Uterus (tissue), 4 donors: Measurements from ENCODE around the gene TUBB6. TPM values are rescaled to one million over a fixed set of nuclear protein-coding genes. Genes with fewer than 3 reads are reported as not detected.
A peak's percentile ranks its signal among the peaks of the same experiment; 100 is the strongest.

Source experiments
- DNase-seq, 2 donors: peaks; one replicate each; pipeline ENCODE4 v3.0.0-alpha.2; 2019 to 2020
- H3K27ac ChIP-seq, 2 donors: fragments of 200-600 bp; sonication (generic); 1 replicate in 1 of 2; 2 replicates in 1 of 2; pipeline ENCODE4 v1.5.1; 2016 to 2018
- H3K27me3 ChIP-seq, 2 donors: fragments of 200-600 bp; sonication (generic); one replicate each; pipeline ENCODE4 v1.5.1; 2018 to 2019; ENCODE audit warnings: control low read depth in 1 of 2
- H3K36me3 ChIP-seq, 2 donors: fragments of 200-600 bp; sonication (generic); one replicate each; pipeline ENCODE4 v1.5.1; 2019; ENCODE audit warnings: control low read depth in 1 of 2
- H3K4me1 ChIP-seq, 2 donors: fragments of 200-600 bp; sonication (generic); one replicate each; pipeline ENCODE4 v1.5.1; 2018 to 2019; ENCODE audit warnings: control low read depth in 1 of 2
- H3K4me3 ChIP-seq, 2 donors: fragments of 200-600 bp; sonication (generic); 1 replicate in 1 of 2; 2 replicates in 1 of 2; pipeline ENCODE4 v1.5.1; 2018 to 2019; ENCODE audit warnings: mild to moderate bottlenecking in 1 of 2
- H3K9me3 ChIP-seq, 2 donors: fragments of 200-600 bp; sonication (generic); one replicate each; pipeline ENCODE4 v1.5.1; 2019; ENCODE audit warnings: control low read depth in 1 of 2
- CTCF ChIP-seq, 4 experiments: fragments of 200-600 bp in 2 of 4; fragments of 450-650 bp in 2 of 4; sonication (generic) in 2 of 4; IDR thresholded peaks; one replicate each; pipeline ENCODE4 v1.5.1; 2016 to 2019; ENCODE audit warnings: antibody characterized with exemption in 4 of 4, mild to moderate bottlenecking in 2 of 4, moderate library complexity in 1 of 4
- POLR2A ChIP-seq, 2 donors: fragments of 450-650 bp; IDR thresholded peaks; one replicate each; pipeline ENCODE4 v1.6.1; 2016; ENCODE audit warnings: antibody characterized with exemption in 2 of 2, mild to moderate bottlenecking in 1 of 2, moderate library complexity in 1 of 2
- intact Hi-C: fragments of 100-400 bp; cut with DNase I; formaldehyde crosslinking; loops from one replicate; pipeline ENCODE4 v1.15.1; 2023; ENCODE audit warnings: low total_unique reads
- total RNA-seq, 4 donors: library from RNA; depleted of rRNA in 3 of 4; stranded (reverse); fragments of >200 nt in 3 of 4; gene quantifications; one replicate each; pipeline versions ENCODE4 v1.1.0 to v1.2.4, GENCODE V29; 2014 to 2023
- donor health status: DM: yes; HTN: yes; CAD: no.

Gene TUBB6
- total RNA-seq, 4 donors from 2014 or later, result 222 to 456 (median 280) TPM

DNA sequence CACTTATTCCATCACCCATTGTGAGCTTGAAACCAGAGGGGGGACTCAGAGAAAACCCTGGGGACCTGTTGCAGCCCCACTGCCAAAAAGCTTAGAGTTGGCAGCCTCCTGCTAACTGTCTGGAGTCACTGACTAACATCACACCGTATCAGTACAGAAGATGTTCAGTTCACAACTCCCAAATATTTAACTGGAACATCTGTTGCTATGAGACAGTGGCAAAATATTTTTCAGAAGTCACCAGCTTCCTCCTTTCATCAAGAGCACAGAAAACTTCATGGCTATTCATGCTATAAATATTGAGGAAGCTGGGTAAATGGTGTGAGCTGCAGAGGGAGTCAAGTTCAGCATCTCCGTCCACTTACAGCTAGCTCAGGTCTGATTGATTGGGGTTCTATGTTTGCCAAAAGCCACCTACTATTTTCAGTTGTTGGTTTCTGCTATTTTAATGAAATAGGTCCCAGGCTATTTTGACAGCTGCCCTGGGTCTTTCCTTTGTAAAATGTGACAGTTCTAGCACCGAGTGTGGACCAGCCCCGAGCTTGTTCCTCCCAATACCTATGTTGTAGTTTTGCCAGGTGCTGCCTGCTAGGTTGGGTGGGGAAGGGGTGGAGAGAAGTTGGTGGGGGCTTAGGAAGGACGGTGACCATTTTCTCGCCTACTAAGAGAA lies 9.8 kb downstream of the TUBB6 start:
- H3K4me1 ChIP-seq, result peaks cover 0 to 9% of the 10 kb centered on the region in 2 donors
- intact Hi-C loops, result no loop called here
- H3K4me3 ChIP-seq, result no peak overlapping the region
- peak in 1 of 2 donors; percentile 47 for DNase-seq
- no peaks in the 10 kb centered on the region for H3K9me3 ChIP-seq
- H3K27ac ChIP-seq, result peak overlapping the region; percentile 31 to 58
- no peaks in the 10 kb centered on the region for H3K27me3 ChIP-seq
- no peaks in the 10 kb centered on the region for H3K36me3 ChIP-seq
- TF ChIP-seq CTCF (IDR thresholded peaks at IDR 0.05) (no peak), POLR2A (IDR thresholded peaks at IDR 0.05) (no peak)

DNA sequence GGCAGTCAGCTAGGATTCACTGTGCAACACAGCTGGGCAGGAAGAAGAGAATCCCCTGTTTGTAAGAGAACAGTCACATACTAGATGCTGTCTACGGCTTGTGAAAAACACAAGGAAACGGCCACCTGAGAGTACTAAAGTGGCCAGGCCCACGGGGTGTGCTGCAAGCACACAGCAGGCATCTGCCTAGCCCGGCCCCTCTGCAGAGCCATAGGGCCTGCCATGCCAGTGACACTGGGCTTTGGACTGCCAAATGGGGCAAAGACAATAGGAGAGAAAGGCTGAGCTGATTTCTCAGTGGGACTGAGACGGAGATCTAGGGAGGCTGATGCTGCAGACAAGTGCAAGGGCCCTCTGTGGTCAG lies 10.3 kb downstream of the TUBB6 start:
- no peak for DNase-seq
- Histone ChIP-seq H3K9me3 (no peaks in the 10 kb centered on the region), H3K27me3 (no peaks in the 10 kb centered on the region), H3K36me3 (no peaks in the 10 kb centered on the region), H3K4me1 (peaks cover 0 to 9% of the 10 kb centered on the region in 2 donors), H3K27ac (peak overlapping the region; percentile 27 to 30), H3K4me3 (no peak overlapping the region)
- intact Hi-C loops, result no loop called here
- no peak for TF ChIP-seq CTCF (IDR thresholded peaks at IDR 0.05)
- no peak for TF ChIP-seq POLR2A (IDR thresholded peaks at IDR 0.05)

DNA sequence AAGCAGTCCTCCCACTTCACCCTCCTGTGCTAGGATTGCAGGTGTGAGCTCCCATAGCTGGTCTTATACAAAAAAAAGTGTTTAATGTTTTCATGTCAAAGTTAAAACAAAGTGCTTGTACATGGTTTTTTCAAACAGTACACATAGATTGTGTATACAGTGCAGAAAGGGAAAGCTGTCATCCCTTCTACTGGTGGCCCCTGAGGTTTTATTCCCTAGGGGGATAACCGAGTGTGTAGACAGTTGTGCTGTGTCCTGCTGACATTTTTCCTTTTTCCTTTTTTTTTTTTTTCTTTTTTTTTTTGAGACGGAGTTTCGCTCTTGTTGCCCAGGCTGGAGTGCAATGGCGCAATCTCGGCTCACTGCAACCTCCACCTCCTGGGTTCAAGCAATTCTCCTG lies 10.8 kb downstream of the TUBB6 start:
- Histone ChIP-seq H3K4me1 (peaks cover 0 to 9% of the 10 kb centered on the region in 2 donors), H3K36me3 (no peaks in the 10 kb centered on the region), H3K4me3 (no peak overlapping the region), H3K9me3 (no peaks in the 10 kb centered on the region), H3K27me3 (no peaks in the 10 kb centered on the region), H3K27ac (no peak overlapping the region)
- no peak for TF ChIP-seq CTCF (IDR thresholded peaks at IDR 0.05)
- no peak for TF ChIP-seq POLR2A (IDR thresholded peaks at IDR 0.05)
- no peak for DNase-seq
- intact Hi-C loops, result no loop called here

GRCh38 chr18:12321333-12321732 lies 13.3 kb downstream of the TUBB6 start:
- no peaks in the 10 kb centered on the region for H3K27me3 ChIP-seq
- H3K4me3 ChIP-seq, result no peak overlapping the region
- intact Hi-C loops, result no loop called here
- no peak for TF ChIP-seq CTCF (IDR thresholded peaks at IDR 0.05)
- no peak for TF ChIP-seq POLR2A (IDR thresholded peaks at IDR 0.05)
- H3K9me3 ChIP-seq, result no peaks in the 10 kb centered on the region
- no peak overlapping the region for H3K27ac ChIP-seq
- peaks cover 0 to 2% of the 10 kb centered on the region in 2 donors for H3K4me1 ChIP-seq
- DNase-seq, result no peak
- no peaks in the 10 kb centered on the region for H3K36me3 ChIP-seq

DNA sequence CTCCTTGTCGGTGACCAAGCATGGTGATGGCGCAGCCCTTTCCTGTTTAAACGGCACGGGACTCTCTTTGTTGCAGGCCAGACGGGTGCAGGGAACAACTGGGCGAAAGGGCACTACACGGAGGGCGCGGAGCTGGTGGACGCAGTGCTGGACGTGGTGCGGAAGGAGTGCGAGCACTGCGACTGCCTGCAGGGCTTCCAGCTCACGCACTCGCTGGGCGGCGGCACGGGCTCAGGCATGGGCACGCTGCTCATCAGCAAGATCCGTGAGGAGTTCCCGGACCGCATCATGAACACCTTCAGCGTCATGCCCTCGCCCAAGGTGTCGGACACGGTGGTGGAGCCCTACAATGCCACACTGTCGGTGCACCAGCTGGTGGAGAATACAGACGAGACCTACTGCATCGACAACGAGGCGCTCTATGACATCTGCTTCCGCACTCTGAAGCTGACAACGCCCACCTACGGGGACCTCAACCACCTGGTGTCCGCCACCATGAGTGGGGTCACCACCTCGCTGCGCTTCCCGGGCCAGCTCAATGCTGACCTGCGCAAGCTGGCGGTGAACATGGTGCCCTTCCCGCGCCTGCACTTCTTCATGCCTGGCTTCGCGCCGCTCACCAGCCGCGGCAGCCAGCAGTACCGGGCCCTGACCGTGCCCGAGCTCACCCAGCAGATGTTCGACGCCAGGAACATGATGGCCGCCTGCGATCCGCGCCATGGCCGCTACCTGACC lies 17.1 kb downstream of the TUBB6 start:
- intact Hi-C loops, result no loop called here
- Histone ChIP-seq H3K4me3 (no peak overlapping the region), H3K27me3 (no peaks in the 10 kb centered on the region), H3K36me3 (no peaks in the 10 kb centered on the region), H3K9me3 (no peaks in the 10 kb centered on the region), H3K4me1 (peaks cover 0 to 6% of the 10 kb centered on the region in 2 donors), H3K27ac (no peak overlapping the region)
- no peak for TF ChIP-seq POLR2A (IDR thresholded peaks at IDR 0.05)
- no peak for TF ChIP-seq CTCF (IDR thresholded peaks at IDR 0.05)
- DNase-seq, result no peak
